ENCODE results near the gene ERC2.
"Not testable (repeated sequence)": the region's sequence is repeated elsewhere in the genome, so short reads cannot be mapped to it uniquely, and the experiment has no call there.

The ERC2 gene

DNA sequence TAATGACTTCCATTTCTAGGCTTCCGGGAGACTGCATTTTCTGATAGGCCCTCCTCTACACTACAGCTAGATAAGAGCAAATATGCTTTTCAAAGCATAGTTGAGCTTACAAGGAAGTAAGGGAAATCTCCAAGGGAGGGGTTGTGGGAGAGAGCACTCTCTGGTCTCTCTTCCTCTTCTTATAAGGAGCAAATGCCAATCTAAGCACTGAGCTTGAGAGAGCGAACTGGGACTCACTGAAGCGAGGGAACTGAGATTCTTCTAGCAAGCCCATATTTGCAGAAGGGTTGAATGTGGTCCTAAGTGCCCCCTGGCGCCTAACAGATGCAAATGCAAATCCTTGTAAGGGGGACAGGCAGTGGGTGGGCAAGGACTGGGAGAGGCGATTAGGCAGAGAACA, 164.8 kb downstream of the ERC2 start:
- no peak for DNase-seq

- DNase-seq = no peak
Observed at GRCh38 chr3:56302417-56302816, 165.8 kb downstream of the ERC2 start.

DNA sequence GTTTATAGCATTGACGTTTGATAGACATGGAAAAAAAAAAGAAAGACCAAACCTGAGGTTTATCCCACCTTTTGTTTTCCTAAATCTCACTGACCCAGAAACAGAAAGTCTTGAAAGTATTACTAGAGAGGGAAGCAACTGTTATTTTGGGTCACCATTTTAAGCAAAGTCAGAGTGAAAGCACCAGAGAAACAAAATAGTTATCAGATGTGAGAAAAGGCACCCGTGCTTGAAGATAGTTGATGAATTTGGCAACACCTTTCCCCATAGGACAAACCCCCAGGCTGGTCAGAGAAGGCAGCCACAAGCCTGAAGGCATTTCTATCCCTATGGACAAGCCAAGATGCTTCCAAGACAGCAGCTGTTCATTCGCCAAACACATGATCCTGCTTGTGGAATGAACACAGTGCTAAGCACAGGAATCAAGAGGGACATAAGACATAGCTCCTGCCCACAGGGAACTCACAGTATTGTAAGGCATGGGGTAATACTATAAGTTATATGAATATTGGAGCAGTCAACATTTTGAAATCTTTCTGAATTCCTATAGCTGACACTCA, 170.9 kb downstream of the ERC2 start:
- no peak for DNase-seq

DNA sequence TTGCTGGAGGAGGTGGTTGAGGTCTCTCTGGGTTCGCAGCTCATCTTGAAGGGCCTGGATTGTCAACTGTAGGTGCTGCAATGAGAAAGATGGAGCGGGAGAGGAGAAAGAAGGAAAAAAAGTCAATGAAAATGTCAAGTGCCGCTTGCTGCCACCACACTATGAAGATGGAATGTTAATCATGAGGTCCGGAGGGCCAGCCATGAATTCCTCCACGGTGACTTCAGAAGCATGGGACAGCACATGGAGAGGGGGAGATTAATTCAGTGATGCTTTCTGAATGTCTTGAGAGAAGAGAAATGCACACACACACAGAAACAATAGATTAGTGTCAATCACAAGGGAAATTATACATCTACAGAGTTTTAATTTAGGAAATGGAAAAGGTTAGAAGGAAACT, 171.9 kb downstream of the ERC2 start:
- DNase-seq = no peak

DNA sequence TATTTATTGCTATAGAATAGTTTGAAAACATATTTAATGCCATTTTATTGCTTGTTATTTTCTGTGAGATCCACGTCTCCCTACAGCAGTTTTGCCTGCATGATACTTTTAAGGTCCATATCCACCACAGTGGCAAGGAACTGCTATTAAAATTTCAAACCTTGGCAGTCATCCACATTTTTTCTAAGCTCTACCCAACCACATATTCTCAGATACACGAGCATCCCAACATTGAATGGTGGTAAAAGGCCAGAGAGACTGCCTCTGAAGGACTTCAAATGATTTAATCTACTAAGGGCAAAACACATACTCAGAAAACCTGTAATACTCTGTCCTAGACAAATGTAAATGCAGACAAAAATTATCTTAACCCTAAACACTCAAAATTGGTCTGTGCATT, 173.1 kb downstream of the ERC2 start:
- DNase-seq = no peak

DNA sequence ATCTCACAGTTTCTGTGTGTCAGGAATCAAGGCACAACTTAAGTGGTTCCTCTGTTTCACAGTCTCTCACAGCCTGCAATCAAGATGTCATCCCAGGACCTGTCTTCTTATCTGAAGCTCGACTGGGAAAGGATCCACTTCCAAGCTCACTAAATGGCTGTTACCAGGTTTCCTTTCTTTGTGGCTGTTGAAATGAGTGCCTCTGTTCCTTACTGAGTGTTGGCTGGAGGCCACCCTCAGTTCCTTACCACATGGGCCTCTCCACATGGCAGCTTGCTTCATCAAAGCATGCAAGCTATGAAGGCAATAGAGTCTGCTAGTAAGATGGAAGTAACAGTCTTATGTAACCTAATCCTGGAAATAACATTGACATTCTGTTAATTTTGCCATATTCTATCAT, 174.0 kb downstream of the ERC2 start:
- DNase-seq = no peak

- DNase-seq = no peak
Observed at GRCh38 chr3:56291953-56292352, 176.3 kb downstream of the ERC2 start.

- DNase-seq = no peak
Observed at GRCh38 chr3:56291244-56291680, 177.0 kb downstream of the ERC2 start.

DNA sequence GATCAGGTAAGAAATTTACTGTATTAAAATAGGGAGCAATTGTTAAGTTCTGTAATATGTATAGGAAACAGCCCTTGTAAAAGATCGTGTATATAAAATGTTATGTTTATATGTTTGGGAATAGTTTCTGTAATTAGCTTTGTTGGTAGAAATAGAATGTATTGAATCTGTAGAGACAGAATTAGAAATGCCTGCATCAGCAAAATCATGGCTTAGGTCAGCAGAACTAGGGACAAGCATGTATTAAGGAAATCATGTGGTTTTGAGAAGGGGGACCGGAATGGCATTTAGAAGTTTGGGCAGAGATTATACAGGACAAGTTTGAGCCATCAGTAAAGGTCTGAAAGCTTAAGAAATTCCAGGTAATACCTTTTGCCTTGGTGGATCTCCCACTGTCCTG, 177.9 kb downstream of the ERC2 start:
- no peak for DNase-seq

DNA sequence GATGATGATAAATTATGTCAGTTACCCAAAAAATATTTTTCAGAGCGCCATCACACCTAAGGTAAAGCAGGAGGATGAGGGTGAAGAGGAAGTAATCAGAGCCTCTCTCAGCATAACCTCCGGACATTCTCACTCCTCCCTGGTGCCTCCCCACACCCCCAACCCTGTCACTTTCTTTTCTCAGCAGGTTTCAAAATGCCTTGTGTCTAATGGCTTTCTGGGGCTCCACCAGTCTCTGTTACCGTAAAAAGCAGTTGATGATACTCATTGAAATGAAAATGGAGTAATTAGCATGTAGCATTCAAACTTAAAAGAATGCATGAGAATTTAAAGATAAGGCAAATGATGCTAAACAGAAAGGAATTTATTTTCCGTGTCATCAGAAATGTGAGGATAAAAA, 180.0 kb downstream of the ERC2 start:
- DNase-seq = no peak

- no peak for DNase-seq
Observed at GRCh38 chr3:56282341-56282740, 185.9 kb downstream of the ERC2 start.

GRCh38 chr3:56277236-56277635, 191.0 kb downstream of the ERC2 start:
- no peak for DNase-seq

DNA sequence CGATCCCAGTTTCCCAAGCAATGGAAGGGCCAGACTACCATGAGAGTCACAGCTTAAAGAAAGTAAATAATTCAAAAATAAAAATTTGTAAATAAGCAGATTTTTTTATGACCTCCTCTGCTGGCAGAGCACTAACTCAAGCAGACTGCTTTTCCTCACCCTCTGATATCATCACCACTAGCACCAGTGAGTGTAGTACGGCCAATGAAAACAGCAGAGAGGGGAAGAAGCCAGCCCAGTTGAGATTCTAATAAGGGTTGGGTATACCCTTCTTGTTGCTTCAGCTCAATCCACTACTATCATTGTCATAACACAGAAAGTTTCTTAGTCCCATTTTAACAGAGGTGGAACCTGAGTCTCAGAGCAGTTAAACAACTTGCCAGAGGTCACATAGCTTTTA, 193.1 kb downstream of the ERC2 start:
- no peak for DNase-seq

- no peak for DNase-seq
Observed at GRCh38 chr3:56269755-56270535, 198.3 kb downstream of the ERC2 start.

- DNase-seq = no peak
Observed at GRCh38 chr3:56268616-56269383, 199.5 kb downstream of the ERC2 start.

DNA sequence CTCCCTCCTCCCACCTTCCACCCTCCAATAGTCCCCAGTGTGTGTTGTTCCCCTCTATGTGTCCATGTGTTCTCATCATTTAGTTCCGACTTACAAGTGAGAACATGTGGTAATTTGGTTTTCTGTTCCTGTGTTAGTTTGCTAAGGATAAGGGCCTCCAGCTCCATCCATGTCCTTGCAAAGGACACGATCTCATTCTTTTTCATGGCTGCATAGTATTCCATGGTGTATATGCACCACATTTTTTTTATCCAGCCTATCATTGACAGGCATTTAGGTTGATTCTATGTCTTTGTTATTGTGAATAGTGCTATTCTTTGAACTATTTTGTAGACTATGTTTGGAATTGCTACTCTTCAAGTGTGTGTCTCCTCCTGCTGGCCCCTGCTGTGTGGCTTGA, 206.4 kb downstream of the ERC2 start:
- not testable (repeated sequence) for DNase-seq

- DNase-seq = no peak
Observed at GRCh38 chr3:56260262-56260661, 208.0 kb downstream of the ERC2 start.

GRCh38 chr3:56257826-56258225, 210.4 kb downstream of the ERC2 start:
- no peak for DNase-seq

DNA sequence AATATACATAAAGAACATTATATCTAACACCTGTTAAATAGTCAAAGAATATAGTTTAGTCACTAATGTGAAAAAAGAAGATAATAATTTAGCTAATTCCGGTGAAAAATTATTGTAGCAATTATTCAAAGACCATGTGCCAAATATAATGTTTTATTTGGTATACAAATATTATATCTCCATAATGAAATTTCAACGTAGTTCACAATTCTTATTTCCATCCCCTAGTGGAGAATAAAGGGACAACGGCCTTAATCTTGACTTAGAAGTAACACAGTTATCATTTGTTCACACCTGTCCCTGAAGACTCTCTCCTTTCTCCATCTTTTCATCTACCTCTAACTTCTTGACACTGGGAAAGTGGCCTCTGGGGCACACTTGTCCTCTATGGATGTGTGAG, 213.4 kb downstream of the ERC2 start:
- DNase-seq = no peak

- DNase-seq = no peak
Observed at GRCh38 chr3:56253941-56254665, 214.2 kb downstream of the ERC2 start.

GRCh38 chr3:56251343-56251945, 216.8 kb downstream of the ERC2 start:
- no peak for DNase-seq

- no peak for DNase-seq
Observed at GRCh38 chr3:56248021-56248420, 220.2 kb downstream of the ERC2 start.

DNA sequence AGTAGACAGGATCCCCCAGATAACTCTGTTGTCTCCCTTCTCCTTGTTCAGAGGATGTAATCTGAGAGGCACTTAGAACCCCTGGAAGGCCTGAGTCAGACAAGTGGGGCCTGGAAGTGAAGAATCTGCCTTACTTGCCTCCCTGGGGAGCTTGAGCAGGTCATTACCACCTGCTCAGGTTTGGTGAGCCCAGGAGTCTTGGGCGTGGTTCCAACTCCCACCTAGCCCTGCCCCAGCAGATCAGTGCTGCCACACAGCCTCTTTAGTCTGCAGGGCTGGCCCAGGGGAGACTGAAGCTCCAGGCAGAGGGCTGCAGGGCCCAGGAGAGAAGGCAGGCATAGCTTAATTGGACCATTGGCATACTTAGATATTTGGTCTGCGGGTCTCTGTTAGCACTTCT, 230.0 kb downstream of the ERC2 start:
- DNase-seq = no peak

All from effector CD8-positive, alpha-beta T cell (primary cell).